HG03103 (cell line): ENCODE data around the gene TDRD5.
"Not testable (repeated sequence)": the region's sequence is repeated elsewhere in the genome, so short reads cannot be mapped to it uniquely, and the experiment has no call there.

Source experiments
- ATAC-seq: cut with Tn5 transposase; IDR thresholded peaks from one replicate; pipeline ENCODE4 v1.9.1; 2021; ENCODE audit warnings: low read depth; ENCODE audit not compliant: unreplicated experiment

Gene TDRD5

GRCh38 chr1:179599623-179600249 lies 8.1 kb downstream of the TDRD5 start:
- ATAC-seq = no peak

DNA sequence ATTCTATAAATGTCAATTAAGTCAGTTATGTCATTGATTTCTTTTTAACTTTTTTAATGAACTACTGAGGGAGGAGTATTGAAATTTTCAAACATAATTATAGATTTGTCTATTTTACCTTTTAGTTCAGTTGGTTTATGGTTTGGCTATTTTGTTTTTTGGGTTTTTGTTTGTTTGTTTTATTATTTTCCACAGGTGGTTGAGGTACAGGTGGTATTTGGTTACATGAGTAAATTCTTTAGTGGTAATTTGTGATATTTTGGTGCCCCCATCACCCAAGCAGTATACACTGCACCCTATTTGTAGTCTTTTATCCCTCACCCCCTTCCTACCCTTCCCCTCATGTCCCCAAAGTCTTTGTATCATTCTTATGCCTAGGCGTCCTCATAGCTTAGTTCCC lies 9.5 kb downstream of the TDRD5 start:
- ATAC-seq = no peak

- ATAC-seq = no peak
Measured at GRCh38 chr1:179612361-179612760, 20.7 kb downstream of the TDRD5 start.

GRCh38 chr1:179630719-179631118 lies 39.1 kb downstream of the TDRD5 start:
- ATAC-seq = no peak

- no peak for ATAC-seq
Measured at GRCh38 chr1:179632868-179633267, 41.2 kb downstream of the TDRD5 start.

- no peak for ATAC-seq
Measured at GRCh38 chr1:179637211-179637860, 45.7 kb downstream of the TDRD5 start.

DNA sequence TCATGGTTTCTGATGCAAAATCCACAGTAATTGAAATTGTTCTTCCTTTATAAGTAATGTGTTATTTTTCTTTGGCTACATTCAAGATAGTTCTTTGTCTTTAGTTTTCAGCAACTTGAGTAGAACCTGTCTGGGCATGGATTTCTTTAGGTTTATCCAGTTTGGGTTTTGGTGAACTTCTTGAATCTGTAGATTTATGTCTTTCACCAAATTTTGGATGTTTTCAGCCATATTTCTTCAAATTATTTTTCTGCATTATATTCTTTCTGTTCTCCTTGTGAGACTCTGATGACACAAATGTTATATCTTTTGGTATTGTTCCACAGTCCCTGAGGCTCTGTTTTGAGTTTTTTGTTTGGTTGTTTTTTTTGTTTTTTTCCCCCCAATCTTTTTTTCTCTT lies 69.4 kb downstream of the TDRD5 start:
- ATAC-seq = no peak

DNA sequence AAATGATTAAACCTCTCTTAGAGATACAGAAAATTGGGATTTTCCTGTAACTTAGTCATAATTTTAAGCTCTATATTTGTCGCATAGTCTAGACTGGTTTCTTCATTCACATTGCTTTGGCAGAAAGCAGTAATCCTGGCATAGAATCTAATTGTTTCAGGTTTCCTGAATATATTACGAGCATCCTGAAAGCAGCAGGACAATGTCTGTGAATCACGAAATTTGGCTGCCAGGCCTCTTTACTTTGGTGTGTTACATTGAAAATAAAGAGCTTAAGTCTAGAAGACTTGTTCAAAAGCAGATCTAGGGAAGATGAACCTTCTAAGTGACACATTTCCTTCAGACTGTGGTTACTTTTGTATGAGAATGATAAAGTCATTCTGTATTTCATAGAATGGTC lies 72.2 kb downstream of the TDRD5 start:
- ATAC-seq = no peak

GRCh38 chr1:179677882-179678281 lies 86.2 kb downstream of the TDRD5 start:
- no peak for ATAC-seq

- not testable (repeated sequence) for ATAC-seq
Measured at GRCh38 chr1:179694530-179694929, 102.9 kb downstream of the TDRD5 start.

- no peak for ATAC-seq
Measured at GRCh38 chr1:179702946-179703539, 111.4 kb downstream of the TDRD5 start.

- no peak for ATAC-seq
Measured at GRCh38 chr1:179706339-179706941, 114.8 kb downstream of the TDRD5 start.

GRCh38 chr1:179707406-179707805 lies 115.8 kb downstream of the TDRD5 start:
- no peak for ATAC-seq

- ATAC-seq = no peak
Measured at GRCh38 chr1:179708434-179709195, 117.0 kb downstream of the TDRD5 start.

- peak; percentile 77 for ATAC-seq
Measured at GRCh38 chr1:179709841-179710329, 118.3 kb downstream of the TDRD5 start.

GRCh38 chr1:179714159-179714558 lies 122.5 kb downstream of the TDRD5 start:
- no peak for ATAC-seq

DNA sequence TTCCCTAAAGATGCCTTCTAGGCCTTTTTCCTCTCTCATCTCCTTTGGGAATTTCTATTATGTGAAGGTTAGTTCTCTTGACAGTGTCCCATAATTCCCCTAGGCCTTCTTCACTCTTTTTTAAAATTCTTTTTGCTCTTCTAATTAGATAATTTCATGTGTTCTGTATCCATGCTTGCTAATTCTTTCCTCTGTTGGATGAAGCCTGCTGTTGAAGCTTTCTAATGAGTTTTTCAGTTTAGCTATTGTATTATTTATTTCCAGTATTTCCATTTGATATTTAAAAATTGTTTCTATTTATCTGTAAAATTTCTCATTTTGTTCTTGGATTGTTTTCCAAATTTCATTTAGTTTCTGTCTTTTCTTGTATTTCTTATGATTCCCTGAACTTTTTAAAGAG lies 123.0 kb downstream of the TDRD5 start:
- ATAC-seq = no peak

GRCh38 chr1:179719272-179719671 lies 127.6 kb downstream of the TDRD5 start:
- no peak for ATAC-seq

- no peak for ATAC-seq
Measured at GRCh38 chr1:179728271-179728670, 136.6 kb downstream of the TDRD5 start.

DNA sequence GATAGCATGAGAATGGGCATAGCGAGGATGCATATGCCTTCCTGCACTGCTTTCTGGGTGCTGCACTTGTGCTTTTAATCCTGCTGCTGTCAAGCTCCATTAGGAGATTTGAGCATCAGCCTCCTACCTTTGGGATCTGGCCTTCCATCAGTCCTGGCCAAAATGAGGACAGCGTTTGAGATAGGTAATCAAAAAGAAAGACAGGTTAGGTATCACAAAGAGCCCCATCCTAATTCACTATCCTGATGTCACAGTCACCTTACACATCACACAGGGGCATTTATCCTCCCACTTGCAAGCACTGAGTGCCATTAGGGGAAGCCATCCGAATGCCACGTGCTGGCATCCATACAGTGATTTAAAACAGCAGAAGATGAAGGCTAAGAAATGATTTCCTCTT lies 138.2 kb downstream of the TDRD5 start:
- no peak for ATAC-seq

DNA sequence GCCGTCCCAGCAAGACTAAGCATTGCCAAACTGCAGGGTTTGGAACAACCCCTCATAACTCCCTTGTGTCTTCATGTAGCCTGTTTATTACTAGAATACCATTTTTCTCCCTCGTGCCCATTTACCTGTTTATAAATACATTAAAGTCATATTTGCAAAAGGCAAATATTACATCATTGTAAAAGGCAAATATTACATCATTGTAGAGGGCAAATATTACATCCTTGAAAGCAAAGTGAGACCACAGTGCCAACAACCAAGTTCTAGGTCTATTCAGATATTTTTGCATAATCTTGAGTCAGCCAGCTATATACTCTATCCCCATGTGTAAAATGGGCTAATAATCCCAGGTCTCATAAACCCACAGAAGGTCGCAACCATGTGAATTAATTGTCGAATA lies 140.0 kb downstream of the TDRD5 start:
- ATAC-seq = no peak
